T-helper 17 cell (primary cell): ENCODE results near the gene ARTN. TPM values are rescaled to one million over a fixed set of nuclear protein-coding genes. Genes with fewer than 3 reads are reported as not detected.
A peak's percentile ranks its signal among the peaks of the same experiment; 100 is the strongest.

Experiments
- ATAC-seq: fragments of 150-1000 bp; cut with Tn5 transposase; 2 replicates; pipeline ENCODE4 v1.10.0; 2021; ENCODE audit warnings: mild to moderate bottlenecking, moderate library complexity
- DNase-seq, 3 donors: peaks; one replicate each; pipeline versions ENCODE4 v3.0.0 to v3.0.0-alpha.2; 2020 to 2021
- H3K9me3 ChIP-seq: one replicate; pipeline ENCODE4 v1.7.0; 2013; ENCODE audit warnings: low read length, mild to moderate bottlenecking; ENCODE audit not compliant: control insufficient read depth, poor library complexity, severe bottlenecking
- H3K27ac Mint-ChIP-seq: one replicate; pipeline ENCODE4 v1.8.0; 2022; ENCODE audit warnings: mild to moderate bottlenecking, moderate library complexity, mixed read lengths
- H3K27me3 Mint-ChIP-seq: one replicate; pipeline ENCODE4 v1.8.0; 2022; ENCODE audit warnings: mixed read lengths
- H3K36me3 Mint-ChIP-seq: one replicate; pipeline ENCODE4 v1.8.0; 2022; ENCODE audit warnings: low read depth, mixed read lengths
- H3K4me1 Mint-ChIP-seq: one replicate; pipeline ENCODE4 v1.8.0; 2022; ENCODE audit warnings: mild to moderate bottlenecking, mixed read lengths
- H3K4me3 Mint-ChIP-seq: one replicate; pipeline ENCODE4 v1.8.0; 2022; ENCODE audit warnings: mild to moderate bottlenecking, moderate library complexity, mixed read lengths
- total RNA-seq, 4 donors: library from RNA in 2 of 4; stranded (reverse) in 2 of 4; gene quantifications; one replicate each; pipeline ENCODE4 v1.2.3 and lab custom pipeline; 2022 to 2026

The ARTN gene
- total RNA-seq (under 1 TPM; 0.52 to 0.65 TPM), total RNA-seq (lab: John Stamatoyannopoulos, UW) (0.15 to 0.23 reads per million in 2 donors)

- no peaks in the 10 kb centered on the region for H3K9me3 ChIP-seq
- H3K4me1 Mint-ChIP-seq: peaks cover 13% of the 10 kb centered on the region
- ATAC-seq (no peak), DNase-seq (no peak)
- H3K27me3 Mint-ChIP-seq: peaks cover 41% of the 10 kb centered on the region
- H3K4me3 Mint-ChIP-seq: peak within 1 kb of the TSS; percentile 75
- H3K36me3 Mint-ChIP-seq: peaks cover 9% of the 10 kb centered on the region
- peak within 1 kb of the TSS; percentile 49 for H3K27ac Mint-ChIP-seq
These were observed at the start of gene ARTN for GRCh38 chr1:43933386-43934100. ARTN (plus strand) TSS chr1:43933801; CDS start chr1:43935657, 1,856 bp downstream.

- Mint-ChIP-seq H3K4me1 (peaks cover 5% of the 10 kb centered on the region), H3K4me3 (no peak overlapping the region), H3K36me3 (peaks cover 3% of the 10 kb centered on the region), H3K27me3 (no peaks in the 10 kb centered on the region), H3K27ac (no peak overlapping the region)
- no peaks in the 10 kb centered on the region for H3K9me3 ChIP-seq
- DNase-seq (no peak), ATAC-seq (no peak)
These were observed 48.3 kb upstream of the ARTN start for GRCh38 chr1:43885279-43885801.

GRCh38 chr1:43887748-43888147, 45.9 kb upstream of the ARTN start:
- Mint-ChIP-seq H3K4me1 (peaks cover 4% of the 10 kb centered on the region), H3K27me3 (no peaks in the 10 kb centered on the region), H3K4me3 (no peak overlapping the region), H3K27ac (no peak overlapping the region), H3K36me3 (peaks cover 3% of the 10 kb centered on the region)
- no peaks in the 10 kb centered on the region for H3K9me3 ChIP-seq
- no peak for DNase-seq
- ATAC-seq: no peak

GRCh38 chr1:43890815-43891214, 42.8 kb upstream of the ARTN start:
- Mint-ChIP-seq H3K36me3 (peaks cover 10% of the 10 kb centered on the region), H3K27ac (no peak overlapping the region), H3K27me3 (no peaks in the 10 kb centered on the region), H3K4me3 (no peak overlapping the region), H3K4me1 (peaks cover 9% of the 10 kb centered on the region)
- H3K9me3 ChIP-seq: no peaks in the 10 kb centered on the region
- DNase-seq (no peak), ATAC-seq (no peak)

GRCh38 chr1:43893006-43893405, 40.6 kb upstream of the ARTN start:
- Mint-ChIP-seq H3K4me3 (no peak overlapping the region), H3K27me3 (no peaks in the 10 kb centered on the region), H3K27ac (no peak overlapping the region), H3K4me1 (peaks cover 12% of the 10 kb centered on the region), H3K36me3 (peaks cover 12% of the 10 kb centered on the region)
- no peaks in the 10 kb centered on the region for H3K9me3 ChIP-seq
- ATAC-seq: no peak
- no peak for DNase-seq

GRCh38 chr1:43898981-43899380, 34.6 kb upstream of the ARTN start:
- Mint-ChIP-seq H3K27ac (peak overlapping the region; percentile 14), H3K4me3 (no peak overlapping the region), H3K4me1 (peaks cover 12% of the 10 kb centered on the region), H3K27me3 (no peaks in the 10 kb centered on the region), H3K36me3 (peaks cover 14% of the 10 kb centered on the region)
- no peak for DNase-seq
- H3K9me3 ChIP-seq: no peaks in the 10 kb centered on the region
- ATAC-seq: no peak

- Mint-ChIP-seq H3K36me3 (peaks cover 9% of the 10 kb centered on the region), H3K27me3 (no peaks in the 10 kb centered on the region), H3K27ac (no peak overlapping the region), H3K4me3 (no peak overlapping the region), H3K4me1 (peaks cover 10% of the 10 kb centered on the region)
- no peak for DNase-seq
- no peak for ATAC-seq
- H3K9me3 ChIP-seq: no peaks in the 10 kb centered on the region
These were observed 33.2 kb upstream of the ARTN start for GRCh38 chr1:43900386-43900785.

GRCh38 chr1:43901196-43901961, 32.2 kb upstream of the ARTN start:
- Mint-ChIP-seq H3K4me1 (peaks cover 10% of the 10 kb centered on the region), H3K27me3 (no peaks in the 10 kb centered on the region), H3K27ac (no peak overlapping the region), H3K36me3 (peaks cover 9% of the 10 kb centered on the region), H3K4me3 (peak overlapping the region; percentile 63)
- ATAC-seq (no peak), DNase-seq (no peak)
- no peaks in the 10 kb centered on the region for H3K9me3 ChIP-seq

GRCh38 chr1:43902058-43902831, 31.4 kb upstream of the ARTN start:
- no peak for DNase-seq
- H3K36me3 Mint-ChIP-seq: peaks cover 9% of the 10 kb centered on the region
- no peaks in the 10 kb centered on the region for H3K9me3 ChIP-seq
- peak overlapping the region; percentile 63 for H3K4me3 Mint-ChIP-seq
- peaks cover 9% of the 10 kb centered on the region for H3K4me1 Mint-ChIP-seq
- H3K27ac Mint-ChIP-seq: peak overlapping the region; percentile 60
- peak; percentile 42 for ATAC-seq
- no peaks in the 10 kb centered on the region for H3K27me3 Mint-ChIP-seq

GRCh38 chr1:43904660-43905551, 28.7 kb upstream of the ARTN start:
- peaks cover 17% of the 10 kb centered on the region for H3K36me3 Mint-ChIP-seq
- H3K4me1 Mint-ChIP-seq: peaks cover 9% of the 10 kb centered on the region
- no peaks in the 10 kb centered on the region for H3K27me3 Mint-ChIP-seq
- peak overlapping the region; percentile 29 for H3K27ac Mint-ChIP-seq
- H3K9me3 ChIP-seq: no peaks in the 10 kb centered on the region
- no peak for ATAC-seq
- DNase-seq: no peak
- no peak overlapping the region for H3K4me3 Mint-ChIP-seq

GRCh38 chr1:43908226-43908625, 25.4 kb upstream of the ARTN start:
- no peak for DNase-seq
- peaks cover 5% of the 10 kb centered on the region for H3K4me1 Mint-ChIP-seq

GRCh38 chr1:43908858-43909257, 24.7 kb upstream of the ARTN start:
- Mint-ChIP-seq H3K27me3 (no peaks in the 10 kb centered on the region), H3K36me3 (peaks cover 15% of the 10 kb centered on the region), H3K4me3 (no peak overlapping the region), H3K27ac (peak overlapping the region; percentile 56), H3K4me1 (peaks cover 5% of the 10 kb centered on the region)
- H3K9me3 ChIP-seq: no peaks in the 10 kb centered on the region
- ATAC-seq: no peak
- DNase-seq: no peak

More at GRCh38 chr1:43908226-43908625, 25.4 kb upstream of the ARTN start:
- H3K27me3 Mint-ChIP-seq: no peaks in the 10 kb centered on the region
- no peak for ATAC-seq
- no peaks in the 10 kb centered on the region for H3K9me3 ChIP-seq
- peaks cover 15% of the 10 kb centered on the region for H3K36me3 Mint-ChIP-seq
- no peak overlapping the region for H3K4me3 Mint-ChIP-seq
- H3K27ac Mint-ChIP-seq: peak overlapping the region; percentile 65
